ENCODE data around the gene SLC66A1.
"Not testable (repeated sequence)": the region's sequence is repeated elsewhere in the genome, so short reads cannot be mapped to it uniquely, and the experiment has no call there.

Gene SLC66A1

GRCh38 chr1:19304081-19304480 is 8.0 kb upstream of the SLC66A1 start:
- not testable (repeated sequence) for FAIRE-seq; DNase-seq (ENCODE audit: insufficient read length, low spot score)

DNA sequence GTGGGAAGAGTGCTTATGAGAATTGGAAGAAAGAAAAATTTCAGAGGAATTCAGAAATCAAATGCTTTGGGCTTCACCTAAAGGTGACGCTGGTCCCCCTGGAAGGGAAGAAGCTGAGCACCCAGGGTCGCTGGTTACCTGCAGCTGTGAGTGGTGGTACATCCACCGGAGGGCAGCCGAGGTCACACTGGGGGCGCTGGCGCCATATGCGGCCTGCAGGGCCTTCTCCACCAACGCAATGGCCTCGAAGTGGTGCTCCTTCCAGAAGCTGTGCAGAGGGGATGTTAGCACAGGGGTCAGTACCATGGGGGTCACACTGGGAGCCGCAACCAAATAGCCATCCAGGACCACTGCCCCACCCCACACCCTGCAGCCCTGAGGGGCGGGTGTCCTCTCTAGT is 6.2 kb upstream of the SLC66A1 start:
- no peak for DNase-seq (ENCODE audit: insufficient read length, low spot score)
- FAIRE-seq: no peak

- FAIRE-seq (no peak), DNase-seq (ENCODE audit: insufficient read length, low spot score) (no peak)
These were observed 5.2 kb upstream of the SLC66A1 start for GRCh38 chr1:19306941-19307340.

DNA sequence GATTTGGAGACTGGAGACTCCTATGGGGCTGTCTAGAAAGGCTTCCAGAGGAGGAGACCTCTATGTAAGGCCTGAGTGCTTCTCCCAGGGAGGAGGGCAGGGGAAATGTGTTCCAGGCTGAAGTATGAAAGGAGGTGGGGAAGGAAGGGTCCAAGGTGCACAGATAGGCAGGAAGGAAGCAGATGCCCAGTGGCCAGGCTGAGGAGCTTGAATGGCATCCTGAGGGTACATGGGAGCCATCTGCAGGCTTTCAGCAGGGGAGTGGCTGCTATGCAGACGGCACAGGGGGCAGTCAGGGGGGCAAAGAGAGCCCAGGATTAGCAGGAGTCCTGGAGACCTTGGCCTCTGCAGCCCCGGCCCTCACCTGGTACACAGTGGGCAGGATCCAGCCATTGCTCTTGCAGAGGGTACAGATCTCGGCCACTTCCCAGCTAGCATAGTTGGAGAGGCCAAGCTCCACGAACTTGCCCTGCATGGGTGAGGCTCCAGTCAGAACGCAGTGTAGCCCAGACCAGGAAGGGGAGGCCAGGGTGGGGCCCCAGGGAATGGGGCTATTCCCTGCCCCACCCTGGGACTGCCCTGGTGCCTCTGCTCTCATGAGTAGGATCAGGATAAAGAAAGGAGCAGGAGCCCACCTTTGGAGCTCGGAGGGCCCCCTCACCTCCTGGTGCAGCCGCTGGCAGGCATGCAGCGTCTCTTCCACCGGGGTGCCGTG is 4.2 kb upstream of the SLC66A1 start:
- DNase-seq (ENCODE audit: insufficient read length, low spot score): no peak
- FAIRE-seq: no peak

GRCh38 chr1:19308509-19308907 is 3.6 kb upstream of the SLC66A1 start:
- DNase-seq (ENCODE audit: insufficient read length, low spot score) (no peak), FAIRE-seq (no peak)

DNA sequence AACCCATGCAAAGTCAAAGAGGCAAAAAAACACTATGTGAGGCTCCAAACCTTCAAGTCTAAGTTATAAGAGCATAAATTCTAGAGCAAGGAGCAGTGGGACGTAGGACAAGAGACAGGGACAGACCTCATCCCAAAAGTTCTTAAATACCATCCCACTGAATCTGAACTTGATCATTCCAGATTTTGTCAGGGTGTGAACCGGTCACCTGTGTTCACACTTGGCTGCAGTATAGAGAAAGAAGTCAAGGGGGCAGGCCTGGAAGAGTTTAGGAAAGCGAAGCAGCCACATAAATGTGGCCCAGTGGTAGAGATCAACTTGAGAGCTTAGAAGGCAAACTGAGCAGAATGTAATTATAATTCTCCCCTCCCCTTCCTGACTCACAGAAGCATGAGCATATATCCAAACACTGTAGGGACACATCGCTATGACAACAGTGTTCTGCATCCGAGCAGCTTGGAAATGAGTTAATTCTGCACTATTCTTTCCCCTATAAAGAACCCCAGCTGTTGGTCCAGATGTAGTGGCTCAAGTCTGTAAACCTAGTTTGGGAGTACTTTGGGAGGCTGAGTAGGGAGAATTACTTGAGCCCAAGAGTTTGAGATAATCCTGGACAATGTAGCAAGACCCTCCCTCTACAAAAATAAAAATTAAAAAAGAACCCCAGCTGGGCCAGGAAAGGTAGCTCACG is 2.9 kb upstream of the SLC66A1 start:
- FAIRE-seq: no peak
- no peak for DNase-seq (ENCODE audit: insufficient read length, low spot score)

- FAIRE-seq: no peak
- DNase-seq (ENCODE audit: insufficient read length, low spot score): no peak
These were observed 2.1 kb upstream of the SLC66A1 start for GRCh38 chr1:19310061-19310460.

- DNase-seq (ENCODE audit: insufficient read length, low spot score) (no peak), FAIRE-seq (no peak)
These were observed 1.2 kb upstream of the SLC66A1 start for GRCh38 chr1:19310720-19311502.

DNA sequence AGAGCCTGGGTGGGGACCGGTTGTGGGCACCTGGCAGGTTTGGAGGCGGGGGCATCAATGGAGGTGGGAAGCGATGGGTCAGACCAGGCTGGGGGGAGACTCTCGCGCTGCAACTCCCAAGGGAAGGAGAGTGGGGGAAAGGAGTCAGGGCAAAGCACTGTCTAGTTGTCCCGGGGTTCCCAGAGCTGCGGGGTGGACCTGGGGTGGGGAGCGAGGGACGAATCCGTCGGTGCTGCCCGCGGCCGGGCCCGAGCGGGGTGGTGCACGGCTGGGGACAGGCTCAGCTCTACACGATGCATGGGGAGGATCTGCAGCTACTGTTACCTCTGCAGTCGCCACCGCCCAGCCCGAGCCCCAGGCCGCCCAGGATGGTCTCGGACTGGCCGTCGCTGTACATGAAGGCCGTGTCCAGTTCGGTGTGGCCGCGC is 609 bp upstream of the SLC66A1 start:
- FAIRE-seq (no peak), DNase-seq (ENCODE audit: insufficient read length, low spot score) (peak; percentile 20)

GRCh38 chr1:19312782-19313635 is 883 bp downstream of the SLC66A1 start:
- no peak for DNase-seq (ENCODE audit: insufficient read length, low spot score)
- FAIRE-seq: no peak

DNA sequence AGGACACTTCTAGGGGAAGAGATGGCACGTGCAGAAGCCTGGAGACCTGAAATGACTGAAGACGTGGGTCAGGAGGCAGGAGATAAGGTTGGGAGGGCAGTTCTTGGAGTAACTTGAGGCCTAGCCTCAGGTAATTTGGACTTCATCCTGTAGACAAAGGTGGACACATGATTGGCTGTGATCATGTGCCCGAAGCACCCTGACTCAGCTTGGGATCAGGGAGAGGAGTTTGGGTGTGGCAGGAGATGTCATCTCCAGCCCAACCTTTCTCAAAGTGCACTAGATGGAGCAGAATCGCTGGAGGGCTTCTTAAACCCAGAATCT is 1.5 kb downstream of the SLC66A1 start:
- FAIRE-seq (no peak), DNase-seq (ENCODE audit: insufficient read length, low spot score) (no peak)

DNA sequence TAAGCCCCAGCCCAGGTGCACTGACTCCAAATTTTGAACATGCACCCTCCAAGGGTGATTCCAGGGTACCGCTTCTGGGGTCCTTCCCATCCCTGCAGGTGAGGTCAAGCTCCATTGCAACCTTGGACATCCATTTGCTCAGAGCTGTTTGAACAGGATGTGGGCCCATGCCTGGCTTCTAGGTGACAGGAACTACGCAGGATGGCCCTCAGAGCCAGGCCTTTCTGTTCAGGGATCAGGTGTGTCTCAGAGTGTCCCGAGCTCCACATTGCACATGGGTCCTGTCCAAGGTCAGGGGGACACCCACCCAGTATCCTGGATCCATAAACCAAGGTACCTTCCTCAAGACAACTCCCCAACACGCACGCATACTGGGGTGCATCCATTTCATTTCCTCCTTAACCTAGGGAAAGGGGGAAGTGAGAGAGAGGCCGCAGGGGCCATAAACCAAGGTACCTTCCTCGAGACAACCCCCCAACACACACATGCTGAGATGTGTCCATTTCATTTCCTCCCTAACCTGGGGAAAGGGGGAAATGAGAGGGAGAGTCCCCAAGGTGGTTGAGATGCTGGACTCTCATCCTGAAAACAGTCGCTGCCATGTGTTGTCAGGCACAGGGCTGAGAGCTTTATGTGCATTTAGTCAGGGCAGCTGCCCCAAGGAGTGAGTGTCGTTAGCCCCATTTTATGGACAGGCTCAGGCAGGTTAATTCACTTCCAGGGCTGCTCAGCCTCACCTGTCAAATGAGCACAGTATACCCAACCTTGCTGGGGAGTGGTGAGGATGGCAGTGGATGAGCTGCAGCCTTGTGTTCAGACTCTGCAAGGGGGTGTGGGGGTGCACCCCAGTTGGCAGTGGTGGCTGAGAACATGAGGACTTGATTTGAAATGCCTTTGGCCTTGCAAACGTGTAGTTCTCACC is 2.1 kb downstream of the SLC66A1 start:
- FAIRE-seq (no peak), DNase-seq (ENCODE audit: insufficient read length, low spot score) (no peak)

- FAIRE-seq (no peak), DNase-seq (ENCODE audit: insufficient read length, low spot score) (no peak)
These were observed 3.5 kb downstream of the SLC66A1 start for GRCh38 chr1:19315378-19316198.

DNA sequence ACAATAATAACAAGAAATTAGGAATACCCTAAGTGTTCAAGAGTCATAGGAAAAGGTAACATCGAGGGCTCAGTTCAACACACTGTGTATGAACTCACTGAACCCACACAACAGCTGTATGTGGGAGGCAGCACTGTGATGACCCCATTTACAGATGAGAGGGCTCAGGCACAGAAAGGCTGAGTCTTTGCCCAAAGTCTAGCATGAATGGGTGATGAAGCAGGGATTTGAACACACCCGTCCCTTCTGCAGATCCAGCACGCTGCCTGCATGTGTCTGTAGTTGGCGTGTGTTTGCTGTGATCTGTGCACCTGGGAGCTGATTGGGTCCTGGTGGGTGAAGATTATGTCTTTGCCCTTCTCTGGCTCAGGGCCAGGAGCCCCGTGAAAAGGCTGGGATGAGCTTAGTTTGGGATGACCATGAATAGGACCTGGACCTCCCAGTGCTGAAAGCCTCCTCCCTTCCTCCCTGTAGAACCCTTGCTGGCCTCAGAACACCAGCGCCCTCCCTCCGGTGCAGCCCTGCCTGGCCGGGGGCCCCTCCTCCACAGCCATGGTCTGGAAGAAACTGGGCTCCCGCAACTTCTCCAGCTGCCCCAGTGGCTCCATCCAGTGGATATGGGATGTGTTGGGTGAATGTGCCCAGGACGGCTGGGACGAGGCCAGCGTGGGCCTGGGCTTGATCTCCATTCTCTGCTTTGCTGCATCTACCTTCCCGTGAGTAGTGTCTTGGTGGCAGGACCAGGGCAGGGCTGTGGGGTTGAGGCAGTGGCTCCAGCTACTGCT is 5.2 kb downstream of the SLC66A1 start:
- no peak for DNase-seq (ENCODE audit: insufficient read length, low spot score)
- FAIRE-seq: no peak

DNA sequence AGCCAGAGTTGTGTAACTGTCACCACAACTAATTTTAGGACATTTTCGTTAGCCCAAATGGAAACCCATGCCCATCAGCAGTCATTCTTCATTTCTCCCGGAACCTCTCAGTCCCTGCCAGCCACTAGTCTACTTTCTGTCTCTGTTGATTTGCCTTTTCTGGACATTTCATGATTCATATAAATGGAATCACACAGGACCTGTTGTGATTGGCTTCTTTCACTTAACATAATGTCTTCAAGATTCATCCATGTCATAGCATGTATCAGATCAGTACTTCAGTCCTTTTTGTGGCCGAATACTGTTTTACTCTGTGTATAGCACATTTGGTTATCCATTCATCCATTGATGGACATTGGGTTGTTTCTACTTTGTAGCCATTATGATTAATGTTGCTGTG is 7.1 kb downstream of the SLC66A1 start:
- no peak for FAIRE-seq
- no peak for DNase-seq (ENCODE audit: insufficient read length, low spot score)

DNA sequence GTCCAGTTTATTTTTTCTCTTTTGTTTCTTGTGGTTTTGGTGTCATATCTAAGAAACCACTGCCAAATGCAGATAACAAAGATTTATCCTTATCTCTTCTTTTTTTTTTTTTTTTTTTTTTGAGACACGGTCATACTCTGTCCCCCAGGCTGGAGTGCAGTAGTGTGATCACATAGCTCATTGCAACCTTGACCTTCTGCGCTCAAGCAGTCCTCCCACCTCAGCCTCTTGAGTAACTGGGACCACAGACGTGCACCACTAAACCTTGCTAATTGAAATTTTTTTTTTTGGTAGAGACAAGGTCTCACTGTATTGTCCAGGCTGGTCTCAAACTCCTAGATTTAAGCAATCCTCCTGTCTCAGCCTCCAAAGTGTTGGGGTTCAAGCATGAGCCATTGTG is 8.9 kb downstream of the SLC66A1 start:
- no peak for FAIRE-seq

GRCh38 chr1:19322481-19322880 is 10.4 kb downstream of the SLC66A1 start:
- DNase-seq (ENCODE audit: insufficient read length, low spot score): no peak
- FAIRE-seq: no peak

More for the DNA sequence above, 8.9 kb downstream of the SLC66A1 start:
- DNase-seq (ENCODE audit: insufficient read length, low spot score): no peak

- DNase-seq (ENCODE audit: insufficient read length, low spot score) (no peak), FAIRE-seq (no peak)
These were observed 12.0 kb downstream of the SLC66A1 start for GRCh38 chr1:19323987-19324664.

All from HTR-8/SVneo (cell line).